IPS-NIHi7 (cell line): Measurements from ENCODE around the gene OR8G1.
"Not testable (repeated sequence)": the region's sequence is repeated elsewhere in the genome, so short reads cannot be mapped to it uniquely, and the experiment has no call there.

Source experiments
- DNase-seq: peaks from one replicate; pipeline ENCODE4 v3.0.0; 2012; ENCODE audit warnings: mixed read lengths; ENCODE audit errors: extremely low spot score

The OR8G1 gene, protein sequence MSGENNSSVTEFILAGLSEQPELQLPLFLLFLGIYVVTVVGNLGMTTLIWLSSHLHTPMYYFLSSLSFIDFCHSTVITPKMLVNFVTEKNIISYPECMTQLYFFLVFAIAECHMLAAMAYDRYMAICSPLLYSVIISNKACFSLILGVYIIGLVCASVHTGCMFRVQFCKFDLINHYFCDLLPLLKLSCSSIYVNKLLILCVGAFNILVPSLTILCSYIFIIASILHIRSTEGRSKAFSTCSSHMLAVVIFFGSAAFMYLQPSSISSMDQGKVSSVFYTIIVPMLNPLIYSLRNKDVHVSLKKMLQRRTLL

DNA sequence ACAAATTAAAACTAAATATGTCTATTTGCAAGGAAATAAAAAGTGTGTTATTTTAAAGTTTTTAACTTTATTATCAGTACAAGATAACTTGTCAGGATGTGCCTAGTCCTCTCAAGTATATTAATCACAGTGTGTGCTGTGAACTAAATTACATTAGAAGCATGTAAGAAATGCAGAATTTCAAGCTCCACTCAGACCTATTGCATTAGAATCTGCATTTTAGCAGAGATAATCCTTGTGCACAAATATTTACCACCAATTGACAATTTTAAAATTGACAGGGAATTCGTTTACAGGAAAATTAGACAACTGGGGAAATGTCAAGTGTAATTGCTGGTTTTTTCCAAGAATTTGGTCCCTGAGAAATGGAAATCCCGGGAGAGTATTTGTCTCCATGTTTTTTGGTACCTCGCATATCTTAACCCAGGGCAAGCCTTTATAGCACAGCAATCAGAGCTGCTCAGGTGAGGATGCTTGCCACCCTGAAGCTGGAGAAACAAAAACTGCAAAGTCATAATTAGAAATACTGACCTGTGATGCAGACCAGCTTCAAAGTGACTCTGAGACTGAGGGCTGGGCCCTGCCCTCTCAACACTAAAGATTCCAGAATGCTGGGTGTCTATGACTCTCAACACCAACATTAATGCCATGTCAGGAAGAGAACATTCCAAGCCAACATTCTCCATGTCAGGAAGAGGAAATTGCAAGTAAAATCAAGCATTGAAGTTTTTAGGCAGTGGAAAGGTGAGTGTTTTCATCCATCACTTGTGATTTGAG lies at the start of gene OR8G1:
OR8G1 (plus strand) TSS at position 475 of the 777 bp plus-strand sequence. CDS start 8,581 bp downstream, outside the sequence.
- DNase-seq, result no peak

DNA sequence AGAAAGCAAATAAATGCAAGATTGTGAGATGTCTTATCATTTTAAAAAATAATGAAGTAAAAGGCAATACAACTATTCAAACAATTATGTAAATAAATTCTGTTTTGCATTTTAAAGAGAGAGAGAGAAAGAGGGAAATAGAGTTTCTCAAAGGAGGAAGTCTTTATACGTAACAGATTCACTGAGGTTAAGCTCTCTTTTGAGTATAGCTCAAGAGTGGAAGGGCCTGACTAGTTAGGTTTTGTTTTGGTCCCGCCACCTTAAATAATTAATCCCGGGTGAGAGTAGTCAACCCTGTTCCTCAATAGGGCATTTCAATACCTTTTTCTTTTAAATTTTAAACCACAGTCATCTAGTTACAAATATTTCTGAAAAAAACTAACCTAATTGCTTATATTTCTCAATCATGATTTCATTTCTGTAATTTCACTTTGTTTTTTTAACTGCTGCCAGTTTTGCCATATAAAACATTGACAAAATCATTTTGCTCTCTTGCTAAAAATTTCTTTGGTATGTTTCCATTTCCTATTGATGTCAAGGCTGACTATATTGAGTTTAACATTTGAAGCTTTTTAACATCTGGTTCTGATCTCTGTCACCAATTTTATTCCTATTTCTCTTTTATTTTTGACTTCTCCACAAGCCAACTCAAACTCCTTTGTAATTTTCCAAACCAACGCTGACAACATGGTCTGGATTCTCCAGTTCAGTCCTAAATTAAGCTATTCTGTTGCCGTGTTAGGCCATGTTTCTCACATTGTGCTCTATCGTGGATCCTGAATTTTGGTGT lies 47.5 kb upstream of the OR8G1 start:
- no peak for DNase-seq

DNA sequence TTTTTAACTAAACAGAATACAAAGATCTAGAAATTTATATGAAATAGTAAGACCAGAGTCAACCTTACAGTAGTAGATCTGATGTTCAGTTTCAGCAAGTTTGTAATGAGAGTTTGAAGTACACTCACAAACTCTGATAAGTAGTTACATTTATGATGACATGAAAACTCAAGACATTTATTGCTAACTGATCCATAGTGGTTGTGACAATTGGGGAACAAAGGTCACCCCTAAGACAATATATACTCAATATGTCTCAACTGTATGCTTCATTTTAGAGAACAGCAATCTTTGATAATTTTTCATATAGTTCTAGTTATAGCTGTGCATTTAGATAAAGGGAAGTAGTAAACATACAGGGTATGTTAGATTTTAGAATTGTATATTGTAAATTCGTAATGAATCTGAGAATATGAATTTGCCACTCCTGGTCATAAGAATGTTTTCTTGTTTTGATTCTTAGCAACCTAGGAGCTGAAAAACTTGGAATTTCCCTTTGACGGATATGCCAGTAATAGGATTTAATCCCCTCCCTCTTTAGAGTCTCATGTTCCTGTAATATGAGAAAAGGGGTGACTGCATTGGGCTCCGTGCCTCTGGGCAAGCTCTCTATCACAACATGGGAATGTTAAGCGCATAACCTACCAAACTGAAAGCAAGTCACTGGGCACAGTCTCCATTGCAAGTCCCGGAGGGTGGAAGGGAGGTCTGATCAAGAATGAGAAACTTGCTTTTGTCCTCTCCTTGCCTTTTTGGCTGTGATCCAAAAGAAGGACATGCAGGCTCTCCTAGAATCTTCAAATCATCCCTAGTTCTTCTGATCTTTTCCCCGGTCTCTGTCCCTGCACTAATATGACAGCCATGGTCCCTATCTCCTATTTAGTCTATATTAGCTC lies 46.4 kb upstream of the OR8G1 start:
- DNase-seq, result no peak

DNA sequence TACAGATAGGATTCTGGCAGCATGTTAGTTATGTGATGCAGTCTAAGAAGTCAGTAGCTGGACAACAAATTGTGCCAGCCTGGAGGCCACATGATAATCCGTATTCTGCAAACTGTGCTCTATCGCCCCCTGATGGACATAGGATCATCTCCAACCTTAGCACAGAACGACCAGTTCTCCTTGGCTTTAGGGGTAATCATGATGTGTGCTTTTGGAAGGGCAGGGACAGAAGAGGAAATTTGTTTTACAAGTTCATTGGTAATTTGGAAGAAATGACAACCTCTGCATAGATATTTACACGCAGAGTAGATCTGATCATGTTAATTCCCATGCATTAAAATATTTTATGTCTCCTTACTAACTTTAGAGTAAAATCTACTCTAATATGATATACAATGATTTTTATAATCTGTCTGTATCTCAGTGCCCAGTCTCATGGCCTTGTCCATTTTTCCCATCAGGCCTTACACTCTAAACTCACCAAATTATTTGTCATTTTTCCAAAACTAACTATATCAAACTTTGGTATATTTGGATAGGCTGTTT lies 45.6 kb upstream of the OR8G1 start:
- peak; percentile 68 for DNase-seq

DNA sequence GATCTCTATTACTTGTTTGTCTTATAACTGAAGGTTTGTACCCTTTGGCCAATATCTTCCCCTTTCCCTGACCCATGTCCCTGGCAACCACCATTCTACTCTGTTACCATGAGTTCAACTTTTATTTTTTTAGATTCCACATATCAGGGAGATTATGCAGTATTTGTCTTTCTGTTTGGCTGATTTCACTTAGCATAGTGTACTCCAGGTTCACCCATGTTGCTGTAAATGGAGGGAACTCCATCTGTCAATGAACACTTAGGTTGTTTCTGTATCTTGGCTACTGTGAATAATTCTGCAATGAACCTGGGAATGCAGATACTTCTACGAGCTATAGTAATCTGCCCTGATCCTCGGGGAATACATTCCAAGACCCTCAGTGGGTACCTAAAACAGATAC lies 42.9 kb upstream of the OR8G1 start:
- no peak for DNase-seq

DNA sequence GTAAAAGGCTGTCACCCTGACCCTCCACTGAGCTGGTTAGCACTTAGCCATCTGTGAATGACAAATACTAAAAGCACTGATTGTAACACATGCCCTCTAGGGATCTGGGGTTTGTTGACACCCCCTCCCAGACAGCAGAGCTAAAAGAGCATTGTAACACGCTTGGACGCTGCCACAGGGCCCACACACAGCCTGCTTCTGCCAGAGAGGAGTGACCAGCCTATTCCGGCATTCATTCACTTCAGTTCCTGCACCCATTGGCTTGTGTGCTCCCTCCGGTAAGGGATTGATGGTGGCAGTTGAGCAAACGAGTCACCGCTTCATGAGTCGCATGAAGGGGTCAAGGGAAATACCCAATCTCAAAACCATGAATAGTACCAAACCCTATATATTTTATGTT lies 42.0 kb upstream of the OR8G1 start:
- DNase-seq, result no peak

DNA sequence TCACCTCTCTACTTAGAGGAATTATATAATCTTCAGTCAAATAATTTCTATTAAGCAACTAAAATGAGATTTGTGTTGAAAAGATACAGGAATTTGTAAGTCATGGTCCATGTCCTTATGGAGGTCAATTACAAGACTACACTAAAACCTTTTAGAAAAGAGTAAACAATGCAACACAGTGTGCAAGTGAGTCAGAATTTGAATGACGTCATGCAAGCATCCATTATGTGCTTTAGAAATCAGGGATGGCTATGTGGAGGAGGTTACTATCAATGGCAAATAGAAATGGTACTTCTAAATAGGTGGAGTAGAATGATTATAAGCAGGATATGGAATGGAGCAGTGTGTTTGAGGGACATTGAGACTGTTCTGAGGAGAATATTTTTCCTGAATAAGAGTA lies 41.2 kb upstream of the OR8G1 start:
- DNase-seq, result no peak

DNA sequence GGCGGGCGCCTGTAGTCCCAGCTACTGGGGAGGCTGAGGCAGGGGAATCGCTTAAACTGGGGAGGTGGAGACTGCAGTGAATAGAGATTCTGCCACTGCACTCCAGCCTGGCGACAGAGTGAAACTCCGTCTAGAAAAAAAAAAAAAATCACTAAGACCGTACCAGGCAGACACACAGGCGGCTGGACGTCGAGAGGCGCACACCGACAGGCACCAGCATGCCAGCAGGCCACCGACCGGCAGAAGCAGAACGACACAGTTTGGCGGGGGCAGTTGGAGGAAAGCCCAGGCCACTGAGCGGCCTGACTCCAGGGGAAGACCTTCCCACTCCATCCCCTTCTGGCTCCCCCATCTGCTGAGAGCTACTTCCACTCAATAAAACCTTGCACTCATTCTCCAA lies 40.2 kb upstream of the OR8G1 start:
- DNase-seq, result no peak

DNA sequence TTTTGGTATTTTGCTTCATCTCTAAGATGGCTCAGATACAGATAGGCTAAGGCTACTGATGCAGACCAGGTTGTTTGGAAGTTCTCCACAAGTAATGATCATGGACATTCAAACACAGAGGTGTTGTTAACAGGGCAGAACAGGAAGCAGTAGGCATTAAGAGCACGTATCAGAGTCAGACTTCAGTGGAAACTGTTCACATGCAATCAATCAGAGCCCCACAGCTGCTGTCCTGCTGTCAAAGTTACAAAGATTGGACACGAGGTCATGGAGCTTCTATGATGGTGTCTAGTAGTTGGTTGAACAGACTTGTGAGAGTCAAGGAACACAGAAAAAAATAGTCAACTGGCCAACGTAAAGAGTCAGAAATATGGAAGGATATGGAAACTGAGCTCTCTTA lies 37.9 kb upstream of the OR8G1 start:
- no peak for DNase-seq

DNA sequence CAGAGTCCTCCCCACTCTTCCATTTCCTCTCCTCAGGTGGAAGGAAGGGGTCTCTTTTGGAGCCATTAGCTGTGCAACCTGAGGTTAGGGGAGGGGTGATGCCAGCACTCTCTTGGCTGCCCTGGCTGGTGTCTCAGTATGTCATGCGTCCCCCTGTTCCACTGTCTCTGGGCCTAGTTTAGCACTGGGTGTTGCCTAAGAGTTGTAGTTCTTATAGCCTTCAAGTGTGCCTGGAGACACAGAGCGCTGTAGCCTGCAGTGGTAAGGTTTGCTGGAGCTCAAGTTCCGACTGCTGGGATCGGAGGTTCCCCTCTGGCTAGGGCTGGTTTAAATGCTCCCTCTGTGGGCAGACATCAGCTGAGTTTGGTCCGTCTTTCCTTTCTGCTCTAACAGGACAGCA lies 36.9 kb upstream of the OR8G1 start:
- DNase-seq, result no peak

DNA sequence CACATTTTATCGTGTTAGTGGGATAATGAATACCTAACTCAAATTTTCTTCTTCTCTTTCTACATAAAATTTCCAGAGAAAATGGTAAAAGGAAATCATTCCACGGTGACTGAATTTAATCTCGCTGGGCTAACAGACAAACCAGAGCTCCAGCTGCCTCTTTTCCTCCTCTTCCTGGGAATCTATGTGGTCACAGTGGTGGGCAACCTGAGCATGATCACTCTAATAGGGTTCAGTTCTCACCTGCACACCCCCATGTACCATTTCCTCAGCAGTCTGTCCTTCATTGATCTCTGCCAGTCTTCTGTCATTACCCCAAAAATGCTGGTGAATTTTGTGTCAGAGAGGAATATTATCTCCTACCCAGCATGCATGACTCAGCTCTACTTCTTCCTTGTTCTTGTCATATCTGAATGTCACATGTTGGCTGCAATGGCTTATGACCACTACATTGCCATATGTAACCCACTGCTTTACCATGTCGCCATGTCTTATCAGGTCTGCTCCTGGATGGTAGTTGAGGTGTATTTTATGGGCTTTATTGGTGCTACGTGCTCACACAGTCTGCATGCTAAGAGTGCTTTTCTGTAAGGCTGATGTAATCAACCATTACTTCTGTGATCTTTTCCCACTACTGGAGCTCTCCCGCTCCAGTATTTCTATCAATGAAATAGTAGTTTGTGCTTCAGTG lies 33.6 kb upstream of the OR8G1 start:
- DNase-seq, result no peak

DNA sequence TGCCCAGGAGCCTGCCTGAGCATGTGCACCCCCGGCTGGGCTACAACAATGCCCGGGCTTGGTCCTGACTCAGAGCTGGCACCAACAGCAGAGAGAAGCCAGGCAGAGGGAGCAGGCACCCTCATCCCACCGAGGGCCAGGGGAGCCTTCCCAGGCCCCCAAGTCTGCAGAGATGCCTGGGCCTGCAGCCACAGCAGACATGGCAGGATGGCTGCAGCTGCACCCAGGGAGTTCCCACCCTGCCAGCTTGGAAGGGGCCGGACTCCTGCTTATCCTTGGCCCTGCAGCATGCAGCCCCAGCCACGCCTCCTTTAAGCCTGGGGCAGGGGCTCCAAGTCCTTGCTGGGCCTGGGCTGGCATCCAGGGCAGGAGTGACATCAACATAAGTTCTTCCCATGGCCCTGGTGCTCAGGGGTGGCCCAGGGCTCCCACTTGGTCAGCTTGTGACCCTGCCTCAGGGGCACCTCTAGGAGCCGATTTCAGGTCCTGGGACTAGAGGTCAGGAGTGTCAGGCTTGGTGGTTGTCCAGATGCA lies 31.0 kb upstream of the OR8G1 start:
- no peak for DNase-seq

DNA sequence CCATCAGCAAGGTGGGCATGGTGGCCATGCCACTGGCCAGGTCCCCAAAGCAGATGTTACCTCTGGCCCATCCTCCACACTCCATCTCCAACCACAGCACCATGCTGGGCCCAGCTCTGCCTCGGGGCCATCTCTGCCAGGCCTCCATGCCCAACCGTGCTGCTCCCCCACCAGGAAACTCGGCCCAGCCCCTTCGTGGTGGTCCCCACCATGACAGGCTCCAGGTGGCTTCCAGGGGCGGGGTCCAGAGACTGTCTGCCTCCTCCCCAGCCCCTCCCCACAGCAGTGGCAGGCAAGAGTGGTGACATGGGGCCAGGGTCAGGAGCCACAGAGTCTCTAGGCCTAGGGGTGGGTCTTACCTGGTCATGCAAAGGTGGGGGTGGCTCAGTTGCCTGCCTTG lies 30.5 kb upstream of the OR8G1 start:
- DNase-seq, result no peak

DNA sequence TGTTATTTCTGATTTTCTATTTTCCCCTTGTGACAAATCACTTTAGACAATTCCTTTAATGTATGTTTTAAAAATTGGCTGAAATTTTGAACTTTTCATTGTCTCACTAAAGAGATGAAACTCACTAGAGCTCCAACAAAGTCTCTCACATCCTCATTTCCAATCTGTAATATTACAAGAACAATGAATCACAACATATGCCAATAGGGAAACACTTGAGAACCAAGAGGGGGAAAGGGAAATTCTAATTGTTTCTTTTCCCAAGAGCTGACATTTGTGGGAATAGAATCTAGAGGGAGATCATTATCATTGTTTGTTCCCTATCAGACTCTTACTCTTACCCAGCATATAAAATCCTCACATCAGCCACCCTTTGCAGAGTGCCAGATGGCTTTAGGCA lies 29.6 kb upstream of the OR8G1 start:
- DNase-seq, result no peak

DNA sequence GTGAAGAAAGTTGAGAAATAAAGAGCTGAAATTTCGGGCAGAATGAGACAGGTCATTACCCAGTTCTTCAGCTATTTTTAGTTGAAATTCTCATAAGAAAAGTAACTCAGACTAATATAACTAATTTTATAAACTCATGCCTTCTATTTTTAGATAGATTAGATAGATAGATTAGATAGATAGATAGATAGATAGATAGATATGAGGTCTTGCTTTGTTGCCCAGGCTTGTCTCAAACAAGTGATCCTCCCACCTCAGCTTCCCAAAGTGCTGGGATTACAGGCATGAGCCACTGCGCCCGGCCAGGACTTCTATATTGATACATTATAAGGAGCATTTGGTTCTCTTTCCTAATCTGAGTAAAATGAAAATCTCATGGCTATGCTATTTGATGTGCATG lies 26.9 kb upstream of the OR8G1 start:
- DNase-seq, result no peak

DNA sequence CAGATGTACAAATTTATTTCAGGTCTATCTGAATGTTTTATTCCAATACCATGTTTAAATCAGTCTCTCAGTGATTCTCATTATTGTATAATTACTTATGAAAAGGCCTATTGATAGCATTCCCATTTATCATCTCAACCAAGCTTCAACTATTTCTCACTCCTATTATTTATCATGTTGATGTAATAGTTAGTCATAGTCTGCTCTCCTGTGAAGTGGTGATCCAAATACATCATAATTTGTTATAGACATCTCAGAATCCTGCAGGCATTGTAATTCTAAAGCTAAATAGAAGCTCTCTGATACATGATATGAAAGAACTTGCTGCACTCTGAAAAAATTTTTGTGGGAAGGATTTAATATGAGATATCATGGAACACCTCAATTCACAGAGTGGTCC lies 21.8 kb upstream of the OR8G1 start:
- no peak for DNase-seq

DNA sequence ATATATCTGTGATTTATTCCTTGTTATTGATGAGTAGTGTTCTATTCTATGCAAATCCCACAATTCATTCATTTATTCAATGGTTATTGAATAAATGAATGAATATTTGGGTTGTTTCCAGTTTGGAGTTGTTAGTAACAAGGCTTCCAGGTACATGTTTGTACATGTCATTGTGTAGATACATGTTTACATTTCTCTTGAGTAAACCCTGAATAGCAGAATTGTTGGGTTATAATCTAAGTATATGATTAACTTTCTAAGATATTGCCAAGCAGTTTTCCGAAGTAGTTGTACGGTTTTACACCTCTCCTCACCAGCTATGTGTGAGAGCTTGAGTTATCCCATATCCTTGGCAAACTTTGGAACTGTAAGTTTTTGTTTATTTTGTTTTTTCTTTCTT lies 18.5 kb upstream of the OR8G1 start:
- no peak for DNase-seq

DNA sequence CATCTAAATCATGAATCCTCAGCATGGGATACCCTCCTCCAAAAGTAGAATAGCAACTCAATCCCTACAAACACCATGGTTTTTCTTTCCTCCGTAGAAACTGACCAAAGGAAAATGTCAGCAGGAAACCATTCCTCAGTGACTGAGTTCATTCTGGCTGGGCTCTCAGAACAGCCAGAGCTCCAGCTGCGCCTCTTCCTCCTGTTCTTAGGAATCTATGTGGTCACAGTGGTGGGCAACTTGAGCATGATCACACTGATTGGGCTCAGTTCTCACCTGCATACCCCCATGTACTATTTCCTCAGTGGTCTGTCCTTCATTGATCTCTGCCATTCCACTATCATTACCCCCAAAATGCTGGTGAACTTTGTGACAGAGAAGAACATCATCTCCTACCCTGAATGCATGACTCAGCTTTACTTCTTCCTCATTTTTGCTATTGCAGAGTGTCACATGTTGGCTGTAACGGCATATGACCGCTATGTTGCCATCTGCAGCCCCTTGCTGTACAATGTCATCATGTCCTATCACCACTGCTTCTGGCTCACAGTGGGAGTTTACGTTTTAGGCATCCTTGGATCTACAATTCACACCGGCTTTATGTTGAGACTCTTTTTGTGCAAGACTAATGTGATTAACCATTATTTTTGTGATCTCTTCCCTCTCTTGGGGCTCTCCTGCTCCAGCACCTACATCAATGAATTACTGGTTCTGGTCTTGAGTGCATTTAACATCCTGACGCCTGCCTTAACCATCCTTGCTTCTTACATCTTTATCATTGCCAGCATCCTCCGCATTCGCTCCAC lies 16.1 kb upstream of the OR8G1 start:
- DNase-seq, result not testable (repeated sequence)

DNA sequence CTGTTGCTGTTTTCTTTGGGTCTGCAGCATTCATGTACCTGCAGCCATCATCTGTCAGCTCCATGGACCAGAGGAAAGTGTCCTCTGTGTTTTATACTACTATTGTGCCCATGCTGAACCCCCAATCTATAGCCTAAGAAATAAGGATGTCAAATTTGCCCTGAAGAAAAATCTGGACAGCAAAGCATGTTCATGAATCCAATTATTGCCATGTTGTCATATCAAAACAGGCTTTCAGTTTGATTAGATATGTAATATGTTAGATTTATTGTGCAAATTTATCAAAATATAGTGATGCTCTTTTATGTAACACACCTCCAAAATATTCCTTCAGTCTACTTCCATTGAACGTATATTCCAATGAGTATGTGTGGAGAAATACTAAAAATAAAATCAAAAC lies 15.4 kb upstream of the OR8G1 start:
- no peak for DNase-seq

DNA sequence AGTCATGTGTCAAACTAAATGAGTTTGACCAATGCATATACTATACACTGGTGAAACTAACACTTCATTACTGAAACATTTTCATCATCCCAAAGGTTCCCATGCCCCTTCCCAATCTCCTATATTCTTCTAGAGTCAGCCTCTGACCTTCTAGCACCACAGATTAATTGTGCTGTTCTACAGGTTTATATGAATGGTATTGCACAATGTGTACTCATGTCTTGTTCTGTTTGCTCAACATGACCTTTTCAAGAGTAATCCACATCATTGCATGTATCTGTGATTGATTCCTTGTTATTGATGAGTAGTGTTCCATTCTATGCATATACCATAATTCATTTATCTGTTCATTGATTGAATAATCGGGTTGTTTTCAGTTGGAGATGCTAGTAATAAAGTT lies 7.5 kb upstream of the OR8G1 start:
- no peak for DNase-seq
